Left lung (tissue), 10 donors: Measurements from ENCODE around the gene EDIL3. TPM values are rescaled to one million over a fixed set of nuclear protein-coding genes. Genes with fewer than 3 reads are reported as not detected.

Experiments
- ATAC-seq: fragments of 200-7000 bp; cut with Tn5 transposase; one replicate; pipeline ENCODE4 v1.9.1; 2020; ENCODE audit warnings: moderate library complexity
- DNase-seq, 4 donors: peaks; one replicate each; pipeline ENCODE4 v3.0.0-alpha.2; 2013 to 2020
- H3K27ac ChIP-seq, 2 donors: fragments of 200-600 bp; sonication (generic) in 1 of 2; one replicate each; pipeline versions ENCODE4 v1.5.0 to v1.8.0; 2020 to 2021
- H3K27me3 ChIP-seq, 2 donors: fragments of 200-600 bp; sonication (generic) in 1 of 2; one replicate each; pipeline versions ENCODE4 v1.5.0 to v1.8.0; 2020 to 2021
- H3K36me3 ChIP-seq, 2 donors: fragments of 200-600 bp; sonication (generic) in 1 of 2; one replicate each; pipeline versions ENCODE4 v1.5.0 to v1.8.0; 2020 to 2021
- H3K4me1 ChIP-seq, 2 donors: fragments of 200-600 bp; one replicate each; pipeline ENCODE4 v1.8.0; 2021
- H3K4me3 ChIP-seq, 2 donors: fragments of 200-600 bp; sonication (generic) in 1 of 2; one replicate each; pipeline versions ENCODE4 v1.5.0 to v1.8.0; 2020 to 2021; ENCODE audit warnings: mild to moderate bottlenecking in 1 of 2
- H3K9me3 ChIP-seq, 2 donors: fragments of 200-600 bp; sonication (generic) in 1 of 2; one replicate each; pipeline versions ENCODE4 v1.5.0 to v1.8.0; 2020 to 2021
- intact Hi-C, 2 donors: fragments of 100-400 bp; cut with DNase I; formaldehyde crosslinking; loops; one replicate each; pipeline versions ENCODE4 v1.11.2 to v1.14.2; 2022
- polyA plus RNA-seq, 6 donors: library from polyadenylated mRNA; unstranded; fragments of 120-200 nt; gene quantifications; one replicate each; pipeline ENCODE4 v1.2.1, GENCODE V29; 2013; ENCODE audit not compliant: insufficient read length in 6 of 6
- total RNA-seq, 2 donors: library from RNA; stranded (reverse); fragmentation: NEBNext Ultra II Directional; extraction: Animal tissue kit (Norgen Biotek cat#: 25700); gene quantifications; one replicate each; pipeline ENCODE4 v1.2.1, GENCODE V29; 2021
- TF ChIP-seq, protein P1 (sequence below), 2 donors: fragments of 200-600 bp; sonication (generic) in 1 of 2; IDR thresholded peaks; one replicate each; pipeline versions ENCODE4 v1.5.0 to v1.8.0; 2021; ENCODE audit warnings: antibody characterized with exemption in 2 of 2
- donor health status: DM: no; HTN: yes; CAD: no.
- donor health status: DM: no; HTN: no; CAD: no.

EDIL3 gene
- total and polyA plus RNA-seq, 8 donors = 20.6 to 59.9 (median 42.3) TPM

DNA sequence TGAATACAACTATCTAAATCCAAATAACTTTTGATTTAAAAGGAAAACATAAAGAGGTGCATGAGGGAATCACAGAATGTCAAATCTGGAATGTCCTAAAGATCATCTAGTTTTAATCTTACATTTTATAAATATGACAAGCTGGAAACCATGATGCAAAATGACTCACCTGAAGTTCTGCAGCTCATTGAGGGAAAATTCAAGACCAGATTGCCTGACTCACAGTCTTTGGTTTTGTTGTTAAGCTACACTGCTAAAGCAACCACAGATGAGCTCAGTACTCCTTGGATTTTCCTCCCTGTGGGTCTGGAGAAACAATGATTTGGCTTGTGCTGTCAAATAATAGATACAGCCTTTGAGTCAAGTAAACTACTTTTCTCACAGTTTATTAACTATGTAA is 19.1 kb upstream of the EDIL3 start:
- H3K27me3 ChIP-seq = no peaks in the 10 kb centered on the region
- H3K27ac ChIP-seq = no peak overlapping the region
- H3K4me3 ChIP-seq = no peak overlapping the region
- intact Hi-C loops = no loop called here
- H3K36me3 ChIP-seq = no peaks in the 10 kb centered on the region
- TF ChIP-seq, protein P1, sequence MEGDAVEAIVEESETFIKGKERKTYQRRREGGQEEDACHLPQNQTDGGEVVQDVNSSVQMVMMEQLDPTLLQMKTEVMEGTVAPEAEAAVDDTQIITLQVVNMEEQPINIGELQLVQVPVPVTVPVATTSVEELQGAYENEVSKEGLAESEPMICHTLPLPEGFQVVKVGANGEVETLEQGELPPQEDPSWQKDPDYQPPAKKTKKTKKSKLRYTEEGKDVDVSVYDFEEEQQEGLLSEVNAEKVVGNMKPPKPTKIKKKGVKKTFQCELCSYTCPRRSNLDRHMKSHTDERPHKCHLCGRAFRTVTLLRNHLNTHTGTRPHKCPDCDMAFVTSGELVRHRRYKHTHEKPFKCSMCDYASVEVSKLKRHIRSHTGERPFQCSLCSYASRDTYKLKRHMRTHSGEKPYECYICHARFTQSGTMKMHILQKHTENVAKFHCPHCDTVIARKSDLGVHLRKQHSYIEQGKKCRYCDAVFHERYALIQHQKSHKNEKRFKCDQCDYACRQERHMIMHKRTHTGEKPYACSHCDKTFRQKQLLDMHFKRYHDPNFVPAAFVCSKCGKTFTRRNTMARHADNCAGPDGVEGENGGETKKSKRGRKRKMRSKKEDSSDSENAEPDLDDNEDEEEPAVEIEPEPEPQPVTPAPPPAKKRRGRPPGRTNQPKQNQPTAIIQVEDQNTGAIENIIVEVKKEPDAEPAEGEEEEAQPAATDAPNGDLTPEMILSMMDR (IDR thresholded peaks at IDR 0.05) = no peak
- DNase-seq (no peak), ATAC-seq (peak; percentile 39)
- H3K4me1 ChIP-seq = no peaks in the 10 kb centered on the region
- no peaks in the 10 kb centered on the region for H3K9me3 ChIP-seq

GRCh38 chr5:84397385-84397784 is 12.7 kb upstream of the EDIL3 start:
- Histone ChIP-seq H3K9me3 (no peaks in the 10 kb centered on the region), H3K36me3 (no peaks in the 10 kb centered on the region), H3K27ac (no peak overlapping the region), H3K27me3 (no peaks in the 10 kb centered on the region), H3K4me3 (no peak overlapping the region), H3K4me1 (no peaks in the 10 kb centered on the region)
- ATAC-seq (no peak), DNase-seq (no peak)
- TF ChIP-seq, protein P1 (IDR thresholded peaks at IDR 0.05) = no peak
- intact Hi-C loops = no loop called here

DNA sequence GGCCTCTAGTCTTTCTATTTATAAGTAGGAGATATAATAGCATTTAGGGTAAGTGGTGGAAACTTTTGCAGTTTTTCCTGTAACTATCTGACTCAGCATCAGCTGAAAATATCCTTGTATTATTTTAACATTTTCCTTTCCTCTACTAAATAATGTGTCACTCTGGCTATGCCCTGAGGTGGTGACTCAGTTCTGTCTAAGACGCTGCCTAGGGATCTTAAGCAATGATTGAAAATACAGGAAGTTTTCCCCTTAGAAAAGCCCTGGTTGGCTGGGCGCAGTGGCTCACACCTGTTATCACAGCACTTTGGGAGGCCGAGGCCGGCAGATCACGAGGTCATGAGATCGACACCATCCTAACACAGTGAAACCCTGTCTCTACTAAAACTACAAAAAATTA is 9.3 kb upstream of the EDIL3 start:
- TF ChIP-seq, protein P1 (IDR thresholded peaks at IDR 0.05) = no peak
- DNase-seq = peak in 1 of 4 donors; percentile 39
- H3K4me3 ChIP-seq = no peak overlapping the region
- intact Hi-C loops = no loop called here
- H3K27me3 ChIP-seq = no peaks in the 10 kb centered on the region
- H3K27ac ChIP-seq = no peak overlapping the region
- no peaks in the 10 kb centered on the region for H3K36me3 ChIP-seq
- H3K9me3 ChIP-seq = no peaks in the 10 kb centered on the region
- peak; percentile 54 for ATAC-seq
- no peaks in the 10 kb centered on the region for H3K4me1 ChIP-seq

DNA sequence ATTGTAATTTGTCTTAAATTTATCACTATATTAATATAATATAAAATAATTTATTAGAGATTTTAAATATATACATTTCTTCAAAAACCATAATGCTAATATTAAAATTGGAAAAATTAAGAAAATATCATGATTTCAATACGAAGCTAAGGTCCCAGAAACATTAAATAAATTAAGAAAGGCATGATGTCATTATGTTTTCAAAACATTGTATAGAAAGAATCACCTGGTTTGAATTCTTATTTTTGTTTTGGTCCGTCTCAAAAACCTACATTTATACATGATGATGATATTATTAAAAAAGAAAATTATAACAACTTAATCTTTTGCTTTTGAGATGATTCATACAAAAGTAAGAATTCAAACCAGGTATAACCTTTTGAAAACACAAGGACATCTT is 8.2 kb upstream of the EDIL3 start:
- H3K4me3 ChIP-seq = no peak overlapping the region
- no peaks in the 10 kb centered on the region for H3K9me3 ChIP-seq
- TF ChIP-seq, protein P1 (IDR thresholded peaks at IDR 0.05) = no peak
- H3K27me3 ChIP-seq = no peaks in the 10 kb centered on the region
- no peaks in the 10 kb centered on the region for H3K4me1 ChIP-seq
- intact Hi-C loops = no loop called here
- H3K36me3 ChIP-seq = no peaks in the 10 kb centered on the region
- DNase-seq (no peak), ATAC-seq (no peak)
- H3K27ac ChIP-seq = no peak overlapping the region

GRCh38 chr5:84385705-84386104 is 1.0 kb upstream of the EDIL3 start:
- intact Hi-C loops = no loop called here
- Histone ChIP-seq H3K4me1 (peaks cover 0 to 4% of the 10 kb centered on the region in 2 donors), H3K9me3 (no peaks in the 10 kb centered on the region), H3K36me3 (no peaks in the 10 kb centered on the region), H3K27ac (no peak overlapping the region), H3K27me3 (peaks cover 0 to 61% of the 10 kb centered on the region in 2 donors), H3K4me3 (peak overlapping the region; percentile 49 to 60)
- ATAC-seq (no peak), DNase-seq (no peak)
- TF ChIP-seq, protein P1 (IDR thresholded peaks at IDR 0.05) = no peak
